GM12878 (cell line): ENCODE results near the gene RRAS. TPM values are rescaled to one million over a fixed set of nuclear protein-coding genes. Genes with fewer than 3 reads are reported as not detected.
A peak's percentile ranks its signal among the peaks of the same experiment; 100 is the strongest.

Experiments used
- ATF2 ChIP-seq: IDR thresholded peaks from 2 replicates; pipeline ENCODE4 v1.6.1; 2012; ENCODE audit warnings: low read length, inconsistent platforms
- CREM ChIP-seq: IDR thresholded peaks from 2 replicates; pipeline ENCODE4 v1.6.1; 2014; ENCODE audit warnings: antibody characterized with exemption, low read depth
- E2F4 ChIP-seq: IDR thresholded peaks from 2 replicates; pipeline ENCODE4 v1.6.1; 2012; ENCODE audit warnings: low read depth, low read length, improper control_type of control experiment
- E2F8 ChIP-seq: fragments of 450-650 bp; IDR thresholded peaks from 2 replicates; pipeline ENCODE4 v1.6.1; 2018; ENCODE audit warnings: mild to moderate bottlenecking, low read depth, moderate library complexity; ENCODE audit not compliant: partially characterized antibody
- HSF1 ChIP-seq: fragments of 150-350 bp; IDR thresholded peaks from 2 replicates; pipeline ENCODE4 v1.6.1; 2014; ENCODE audit warnings: mild to moderate bottlenecking, low read depth, low read length
- MLLT1 ChIP-seq: fragments of 450-650 bp; IDR thresholded peaks from 2 replicates; pipeline ENCODE4 v1.6.1; 2016; ENCODE audit warnings: mild to moderate bottlenecking
- MTA3 ChIP-seq: IDR thresholded peaks from 2 replicates; pipeline ENCODE4 v1.6.1; 2012; ENCODE audit warnings: low read length, inconsistent platforms, borderline replicate concordance
- NFXL1 ChIP-seq: fragments of 450-650 bp; IDR thresholded peaks from 2 replicates; pipeline ENCODE4 v1.6.1; 2017; ENCODE audit warnings: antibody characterized with exemption, mild to moderate bottlenecking, borderline replicate concordance
- NFYA ChIP-seq: IDR thresholded peaks from 2 replicates; pipeline ENCODE4 v1.6.1; 2011; ENCODE audit warnings: low read depth, mild to moderate bottlenecking, low read length, improper control_type of control experiment, borderline replicate concordance
- PBX3 ChIP-seq: IDR thresholded peaks from 2 replicates; pipeline ENCODE4 v1.6.1; 2011; ENCODE audit warnings: mild to moderate bottlenecking, low read depth, low read length, moderate library complexity; ENCODE audit not compliant: insufficient replicate concordance
- PML ChIP-seq: IDR thresholded peaks from 2 replicates; pipeline ENCODE4 v1.6.1; 2012; ENCODE audit warnings: low read length, inconsistent platforms
- SMARCA5 ChIP-seq: fragments of 450-650 bp; IDR thresholded peaks from 2 replicates; pipeline ENCODE4 v1.6.1; 2017; ENCODE audit warnings: mild to moderate bottlenecking
- SPI1 ChIP-seq: IDR thresholded peaks from 2 replicates; pipeline ENCODE4 v1.6.1; 2011; ENCODE audit warnings: low read depth, mild to moderate bottlenecking, low read length, moderate library complexity, borderline replicate concordance; ENCODE audit not compliant: insufficient read depth
- ZBTB33 ChIP-seq: fragments of 450-650 bp; IDR thresholded peaks from 2 replicates; pipeline ENCODE4 v1.6.1; 2017; ENCODE audit warnings: mild to moderate bottlenecking
- ZNF207 ChIP-seq: fragments of 450-650 bp; IDR thresholded peaks from 2 replicates; pipeline ENCODE4 v1.6.1; 2014; ENCODE audit warnings: antibody characterized with exemption, mild to moderate bottlenecking, borderline replicate concordance
- polyA plus RNA-seq, 11 experiments: library from polyadenylated mRNA; depleted of rRNA in 4 of 11; unstranded in 6 of 11; stranded (reverse) in 5 of 11; fragments of >200 nt; fragmentation: Nextera tagmentation in 4 of 11; fragmentation: Illumina TruSeq in 1 of 11; extraction: Ambion mirVana in 4 of 11; extraction: Trizol in 1 of 11; gene quantifications; 1 replicate in 1 of 11; 2 replicates in 10 of 11; pipeline versions ENCODE4 v1.2.1 to v1.2.3, GENCODE V29; 2011 to 2016; ENCODE audit warnings: inconsistent platforms in 2 of 11, missing spikeins in 2 of 11, low read depth in 1 of 11
- total RNA-seq, 4 experiments: library from RNA; depleted of rRNA in 3 of 4; stranded (reverse); fragments of >200 nt in 3 of 4; fragmentation: Illumina TruSeq in 1 of 4; extraction: Trizol in 1 of 4; gene quantifications; 2 replicates each; pipeline versions ENCODE4 v1.2.1 to v1.2.3, GENCODE V29; 2013 to 2021

The RRAS gene
- total and polyA plus RNA-seq, 10 of the 15 experiments (the other 5 are each of a cell fraction or from before 2014, with no cell fraction given): 0.24 to 5.8 (median 1.8) TPM

- TF ChIP-seq NFYA (no peak), HSF1 (no peak), MLLT1 (no peak; the same call in 1 of the 2 replicates), ATF2 (no peak), MTA3 (no peak), ZBTB33 (no peak), NFXL1 (no peak), PML (peak; percentile 76; the same call in 1 of the 2 replicates), CREM (no peak; the same call in 1 of the 2 replicates), E2F4 (0 out of 2 replicates have a peak, but pooled peaks have one; percentile 13), SMARCA5 (no peak), SPI1 (0 out of 2 replicates have a peak, but pooled peaks have one; percentile 1), PBX3 (no peak), ZNF207 (0 out of 2 replicates have a peak, but pooled peaks have one; percentile 42), E2F8 (no peak)
Observed at GRCh38 chr19:49640113-49640898, at the start of gene RRAS (continued).
